ENCODE data around the gene WFIKKN1.

- TF ChIP-seq EZH2 (IDR thresholded peaks at IDR 0.05; ENCODE audit: borderline replicate concordance, insufficient read depth, low read depth, low read length, poor library complexity, severe bottlenecking): no peak
- TF ChIP-seq CTCF (IDR thresholded peaks at IDR 0.05): no peak
Observed at GRCh38 chr16:645852-646678, 15.3 kb downstream of the WFIKKN1 start.

Data from B cell (primary cell).